Mammary epithelial cell (primary cell): ENCODE measurements around the gene GALNT5.

ENCODE experiments used
- CTCF ChIP-seq, 2 donors: IDR thresholded peaks in 1 of 2; conservative IDR thresholded peaks in 1 of 2; 2 replicates each; pipeline ENCODE4 v1.5.1; 2011 to 2012; ENCODE audit warnings: inconsistent platforms in 2 of 2, low read length in 2 of 2, mild to moderate bottlenecking in 2 of 2, control low read depth in 1 of 2, low read depth in 1 of 2; ENCODE audit not compliant: insufficient read depth in 1 of 2; ENCODE audit errors: extremely low read depth in 1 of 2
- EZH2 ChIP-seq: IDR thresholded peaks from 2 replicates; pipeline ENCODE4 v1.6.1; 2012; ENCODE audit warnings: low read length, inconsistent platforms, borderline replicate concordance

- TF ChIP-seq EZH2 (no peak), CTCF (conservative IDR thresholded peaks at IDR 0.05 in 1 of 2, IDR thresholded peaks at IDR 0.05 in 1 of 2; ENCODE audit: extremely low read depth in 1 of 2, insufficient read depth in 1 of 2, low read depth in 1 of 2, low read length in 2 of 2) (no peak)
Measured at GRCh38 chr2:157337978-157338377, 80.5 kb downstream of the GALNT5 start.
